Right atrium auricular region (tissue), 2 donors: ENCODE measurements around the gene SWT1. TPM values are rescaled to one million over a fixed set of nuclear protein-coding genes. Genes with fewer than 3 reads are reported as not detected.

Source experiments
- DNase-seq: peaks from one replicate; pipeline ENCODE4 v3.0.0-alpha.2; 2019; ENCODE audit warnings: low spot score
- H3K27ac ChIP-seq, 2 donors: fragments of 200-600 bp; sonication (generic); 1 replicate in 1 of 2; 2 replicates in 1 of 2; pipeline ENCODE4 v1.5.1; 2016 to 2019
- H3K27me3 ChIP-seq, 2 donors: fragments of 200-600 bp; sonication (generic); one replicate each; pipeline versions ENCODE4 v1.5.1 to v1.6.0; 2017 to 2019
- H3K36me3 ChIP-seq: fragments of 200-600 bp; sonication (generic); one replicate; pipeline ENCODE4 v1.5.1; 2016
- H3K4me1 ChIP-seq, 2 donors: fragments of 200-600 bp; sonication (generic); one replicate each; pipeline versions ENCODE4 v1.5.1 to v1.6.0; 2017 to 2019
- H3K4me3 ChIP-seq, 2 donors: fragments of 200-600 bp; sonication (generic); 1 replicate in 1 of 2; 2 replicates in 1 of 2; pipeline ENCODE4 v1.5.1; 2017 to 2019; ENCODE audit warnings: mild to moderate bottlenecking in 1 of 2, moderate library complexity in 1 of 2
- H3K9me3 ChIP-seq, 2 donors: fragments of 200-600 bp; sonication (generic); one replicate each; pipeline ENCODE4 v1.5.1; 2019
- CTCF ChIP-seq, 2 donors: fragments of 200-600 bp; sonication (generic); IDR thresholded peaks; one replicate each; pipeline ENCODE4 v1.5.1; 2019; ENCODE audit warnings: antibody characterized with exemption in 2 of 2
- total RNA-seq, 2 donors: library from RNA; depleted of rRNA; stranded (reverse); fragments of >200 nt; gene quantifications; one replicate each; pipeline ENCODE4 v1.1.0, GENCODE V29; 2016

The SWT1 gene
- total RNA-seq, 2 donors from 2014 or later: 4.9 to 6.2 TPM

- DNase-seq: no peak
- Histone ChIP-seq H3K9me3 (no peaks in the 10 kb centered on the region), H3K4me3 (no peak overlapping the region), H3K27me3 (no peaks in the 10 kb centered on the region), H3K27ac (no peak overlapping the region), H3K36me3 (no peaks in the 10 kb centered on the region), H3K4me1 (no peaks in the 10 kb centered on the region)
- TF ChIP-seq CTCF (IDR thresholded peaks at IDR 0.05): no peak
Observed at GRCh38 chr1:185267701-185268100, 110.7 kb downstream of the SWT1 start.

GRCh38 chr1:185268352-185268751 lies 111.4 kb downstream of the SWT1 start:
- no peak overlapping the region for H3K27ac ChIP-seq
- H3K27me3 ChIP-seq: no peaks in the 10 kb centered on the region
- no peak for TF ChIP-seq CTCF (IDR thresholded peaks at IDR 0.05)
- DNase-seq: no peak
- no peak overlapping the region for H3K4me3 ChIP-seq
- no peaks in the 10 kb centered on the region for H3K4me1 ChIP-seq
- H3K9me3 ChIP-seq: no peaks in the 10 kb centered on the region
- H3K36me3 ChIP-seq: no peaks in the 10 kb centered on the region

- H3K27ac ChIP-seq: no peak overlapping the region
- no peaks in the 10 kb centered on the region for H3K27me3 ChIP-seq
- TF ChIP-seq CTCF (IDR thresholded peaks at IDR 0.05): no peak
- H3K4me1 ChIP-seq: no peaks in the 10 kb centered on the region
- no peak overlapping the region for H3K4me3 ChIP-seq
- no peaks in the 10 kb centered on the region for H3K36me3 ChIP-seq
- H3K9me3 ChIP-seq: no peaks in the 10 kb centered on the region
- no peak for DNase-seq
Observed at GRCh38 chr1:185271921-185272320, 115.0 kb downstream of the SWT1 start.

- no peak for TF ChIP-seq CTCF (IDR thresholded peaks at IDR 0.05)
- peaks cover 0 to under 1% of the 10 kb centered on the region in 2 donors for H3K4me1 ChIP-seq
- H3K4me3 ChIP-seq: no peak overlapping the region
- H3K27me3 ChIP-seq: no peaks in the 10 kb centered on the region
- DNase-seq: no peak
- peaks cover 8% of the 10 kb centered on the region for H3K36me3 ChIP-seq
- no peaks in the 10 kb centered on the region for H3K9me3 ChIP-seq
- no peak overlapping the region for H3K27ac ChIP-seq
Observed at GRCh38 chr1:185279571-185279970, 122.6 kb downstream of the SWT1 start.

GRCh38 chr1:185280589-185280988 lies 123.6 kb downstream of the SWT1 start:
- Histone ChIP-seq H3K27me3 (no peaks in the 10 kb centered on the region), H3K4me3 (no peak overlapping the region), H3K27ac (no peak overlapping the region), H3K36me3 (peaks cover 8% of the 10 kb centered on the region), H3K9me3 (no peaks in the 10 kb centered on the region), H3K4me1 (peaks cover 0 to 7% of the 10 kb centered on the region in 2 donors)
- DNase-seq: no peak
- TF ChIP-seq CTCF (IDR thresholded peaks at IDR 0.05): no peak

GRCh38 chr1:185281245-185281644 lies 124.3 kb downstream of the SWT1 start:
- peaks cover 8% of the 10 kb centered on the region for H3K36me3 ChIP-seq
- no peak for TF ChIP-seq CTCF (IDR thresholded peaks at IDR 0.05)

More at GRCh38 chr1:185281245-185281644, 124.3 kb downstream of the SWT1 start:
- H3K27ac ChIP-seq: no peak overlapping the region
- no peaks in the 10 kb centered on the region for H3K9me3 ChIP-seq
- no peak overlapping the region for H3K4me3 ChIP-seq
- peaks cover 0 to 7% of the 10 kb centered on the region in 2 donors for H3K4me1 ChIP-seq
- H3K27me3 ChIP-seq: no peaks in the 10 kb centered on the region
- DNase-seq: no peak
